KMS-11 (cell line): ENCODE data around the gene LDB1.

Experiments used
- H2AFZ ChIP-seq: fragments of 200-600 bp; sonication (generic); 2 replicates; pipeline ENCODE4 v1.6.1; 2016; ENCODE audit warnings: antibody characterized with exemption, mixed run types, low read depth
- H3K27ac ChIP-seq: fragments of 200-600 bp; sonication (generic); 2 replicates; pipeline ENCODE4 v1.6.1; 2016; ENCODE audit warnings: mild to moderate bottlenecking, mixed run types
- H3K27me3 ChIP-seq: fragments of 200-600 bp; sonication (generic); 2 replicates; pipeline ENCODE4 v1.6.1; 2017; ENCODE audit warnings: mild to moderate bottlenecking, low read depth, mixed run types, moderate library complexity; ENCODE audit not compliant: insufficient read depth
- H3K36me3 ChIP-seq: fragments of 200-600 bp; sonication (generic); 2 replicates; pipeline ENCODE4 v1.6.1; 2017; ENCODE audit warnings: mild to moderate bottlenecking, mixed run types; ENCODE audit not compliant: insufficient read depth
- H3K4me1 ChIP-seq: fragments of 200-600 bp; sonication (generic); 2 replicates; pipeline ENCODE4 v1.6.1; 2016; ENCODE audit warnings: mild to moderate bottlenecking, low read depth, mixed run types; ENCODE audit not compliant: poor library complexity, severe bottlenecking
- H3K4me2 ChIP-seq: fragments of 200-600 bp; sonication (generic); 2 replicates; pipeline ENCODE4 v1.7.0; 2016; ENCODE audit warnings: mild to moderate bottlenecking, mixed run types
- H3K4me3 ChIP-seq: fragments of 200-600 bp; sonication (generic); IDR thresholded peaks from 2 replicates; pipeline ENCODE4 v1.6.1; 2017; ENCODE audit warnings: low read depth, low read length, mixed read lengths; ENCODE audit not compliant: insufficient read depth
- H3K79me2 ChIP-seq: fragments of 200-600 bp; sonication (generic); 2 replicates; pipeline ENCODE4 v1.6.1; 2016; ENCODE audit warnings: low read depth, mixed run types; ENCODE audit not compliant: insufficient read depth
- H3K9ac ChIP-seq: fragments of 200-600 bp; sonication (generic); 2 replicates; pipeline ENCODE4 v1.6.1; 2016; ENCODE audit warnings: mild to moderate bottlenecking, mixed run types
- H4K20me1 ChIP-seq: fragments of 200-600 bp; sonication (generic); 2 replicates; pipeline ENCODE4 v1.6.1; 2016; ENCODE audit warnings: mild to moderate bottlenecking, mixed run types; ENCODE audit not compliant: insufficient read depth
- CTCF ChIP-seq: fragments of 200-600 bp; sonication (generic); conservative IDR thresholded peaks from 2 replicates; pipeline ENCODE4 v1.6.1; 2017; ENCODE audit warnings: low read depth, mild to moderate bottlenecking, antibody characterized with exemption, low read length, moderate library complexity, mixed read lengths

The LDB1 gene, protein sequence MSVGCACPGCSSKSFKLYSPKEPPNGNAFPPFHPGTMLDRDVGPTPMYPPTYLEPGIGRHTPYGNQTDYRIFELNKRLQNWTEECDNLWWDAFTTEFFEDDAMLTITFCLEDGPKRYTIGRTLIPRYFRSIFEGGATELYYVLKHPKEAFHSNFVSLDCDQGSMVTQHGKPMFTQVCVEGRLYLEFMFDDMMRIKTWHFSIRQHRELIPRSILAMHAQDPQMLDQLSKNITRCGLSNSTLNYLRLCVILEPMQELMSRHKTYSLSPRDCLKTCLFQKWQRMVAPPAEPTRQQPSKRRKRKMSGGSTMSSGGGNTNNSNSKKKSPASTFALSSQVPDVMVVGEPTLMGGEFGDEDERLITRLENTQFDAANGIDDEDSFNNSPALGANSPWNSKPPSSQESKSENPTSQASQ

GRCh38 chr10:102120142-102120990, at the start of gene LDB1:
Gene LDB1 (minus strand): TSS chr10:102120368. CDS start chr10:102120110, 258 bp downstream.
- peaks cover 38% of the 10 kb centered on the region for H3K4me1 ChIP-seq
- TF ChIP-seq CTCF = no peak
- no peaks in the 10 kb centered on the region for H3K36me3 ChIP-seq
- peak within 1 kb of the TSS; percentile 77 for H2AFZ ChIP-seq
- peaks cover 40% of the 10 kb centered on the region for H3K79me2 ChIP-seq
- peak within 1 kb of the TSS; percentile 58 for H3K9ac ChIP-seq
- H3K4me2 ChIP-seq = peak within 1 kb of the TSS; percentile 79
- H3K27ac ChIP-seq = peak within 1 kb of the TSS; percentile 81
- no peaks in the 10 kb centered on the region for H3K27me3 ChIP-seq
- no peak within 1 kb of the TSS for H3K4me3 ChIP-seq
- no peaks in the 10 kb centered on the region for H4K20me1 ChIP-seq

DNA sequence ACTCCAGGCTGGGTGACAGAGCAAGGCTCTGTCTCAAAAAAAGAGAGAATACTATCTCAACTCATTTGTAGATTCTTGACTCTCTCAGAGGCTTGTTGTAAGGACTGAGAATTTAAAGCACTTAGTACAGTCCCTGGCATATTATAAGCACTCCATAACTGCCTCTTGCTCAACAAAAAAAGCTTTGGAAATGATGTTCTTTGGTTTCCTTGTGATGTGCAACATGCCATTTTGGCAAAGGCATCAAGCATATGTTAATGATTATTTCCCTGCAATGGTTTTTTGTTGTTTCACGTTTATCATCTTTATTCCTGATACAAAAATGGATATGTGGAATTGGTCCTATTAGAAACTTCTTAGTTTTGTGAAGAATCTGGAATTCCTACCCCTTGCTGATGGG, 47.7 kb upstream of the LDB1 start:
- no peak overlapping the region for H2AFZ ChIP-seq
- no peaks in the 10 kb centered on the region; the same call in 1 of the 2 replicates for H4K20me1 ChIP-seq
- H3K4me3 ChIP-seq = no peak overlapping the region
- no peak overlapping the region for H3K27ac ChIP-seq
- no peak overlapping the region for H3K4me2 ChIP-seq
- H3K27me3 ChIP-seq = no peaks in the 10 kb centered on the region
- no peak for TF ChIP-seq CTCF
- H3K79me2 ChIP-seq = no peaks in the 10 kb centered on the region
- H3K36me3 ChIP-seq = peaks cover 3% of the 10 kb centered on the region; the same call in 1 of the 2 replicates
- peaks cover 8% of the 10 kb centered on the region for H3K4me1 ChIP-seq
- no peak overlapping the region for H3K9ac ChIP-seq

DNA sequence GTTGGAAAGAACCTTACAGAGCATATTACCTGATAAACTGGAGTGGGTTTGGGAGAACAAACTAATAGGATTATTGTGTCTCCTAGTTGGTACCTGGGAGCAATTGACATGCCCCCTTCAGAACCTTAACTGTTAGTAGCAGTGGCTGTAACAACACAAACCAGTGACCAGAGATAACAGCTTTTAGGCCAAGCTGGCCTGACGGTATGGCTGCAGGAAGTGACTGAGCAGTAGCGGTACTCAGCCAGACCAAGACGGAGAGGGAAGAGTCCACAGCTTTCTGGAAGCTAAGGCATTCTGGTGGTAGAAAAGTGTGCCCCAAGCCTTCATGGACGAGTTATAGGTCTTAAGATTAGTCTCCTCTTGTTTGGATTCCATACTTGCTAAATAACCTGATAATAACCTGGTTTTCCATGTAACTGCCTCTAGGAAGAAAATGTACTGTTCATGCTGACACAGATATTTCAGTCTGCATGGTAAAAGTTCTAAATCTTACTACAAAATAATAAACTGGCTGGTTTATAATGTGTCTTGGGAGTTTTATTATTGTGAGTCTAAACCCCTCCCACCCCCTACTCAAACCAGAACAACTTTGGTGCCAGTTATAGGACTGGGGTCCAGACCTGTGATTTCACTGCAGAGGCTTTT, 43.3 kb upstream of the LDB1 start:
- TF ChIP-seq CTCF = no peak
- Histone ChIP-seq H4K20me1 (peaks cover 2% of the 10 kb centered on the region; the same call in 1 of the 2 replicates), H3K27me3 (no peaks in the 10 kb centered on the region)

GRCh38 chr10:102159831-102160230, 39.7 kb upstream of the LDB1 start:
- Histone ChIP-seq H3K27me3 (no peaks in the 10 kb centered on the region), H3K36me3 (peaks cover 46% of the 10 kb centered on the region; the same call in 1 of the 2 replicates), H3K4me2 (no peak overlapping the region), H3K27ac (no peak overlapping the region), H3K4me1 (peaks cover 19% of the 10 kb centered on the region), H2AFZ (no peak overlapping the region), H3K4me3 (no peak overlapping the region), H4K20me1 (peaks cover 35% of the 10 kb centered on the region), H3K9ac (no peak overlapping the region), H3K79me2 (peaks cover 41% of the 10 kb centered on the region)
- no peak for TF ChIP-seq CTCF

More for the DNA sequence above, 43.3 kb upstream of the LDB1 start:
- H3K4me3 ChIP-seq = no peak overlapping the region
- peaks cover 7% of the 10 kb centered on the region; the same call in 1 of the 2 replicates for H3K79me2 ChIP-seq
- H3K9ac ChIP-seq = no peak overlapping the region
- H2AFZ ChIP-seq = no peak overlapping the region
- H3K4me1 ChIP-seq = peaks cover under 1% of the 10 kb centered on the region
- H3K36me3 ChIP-seq = peaks cover 21% of the 10 kb centered on the region; the same call in 1 of the 2 replicates
- no peak overlapping the region for H3K27ac ChIP-seq
- H3K4me2 ChIP-seq = no peak overlapping the region
